ENCODE data around the gene GSTM1. TPM values are rescaled to one million over a fixed set of nuclear protein-coding genes. Genes with fewer than 3 reads are reported as not detected.

GSTM1 gene
- 91.5 TPM for total RNA-seq

DNA sequence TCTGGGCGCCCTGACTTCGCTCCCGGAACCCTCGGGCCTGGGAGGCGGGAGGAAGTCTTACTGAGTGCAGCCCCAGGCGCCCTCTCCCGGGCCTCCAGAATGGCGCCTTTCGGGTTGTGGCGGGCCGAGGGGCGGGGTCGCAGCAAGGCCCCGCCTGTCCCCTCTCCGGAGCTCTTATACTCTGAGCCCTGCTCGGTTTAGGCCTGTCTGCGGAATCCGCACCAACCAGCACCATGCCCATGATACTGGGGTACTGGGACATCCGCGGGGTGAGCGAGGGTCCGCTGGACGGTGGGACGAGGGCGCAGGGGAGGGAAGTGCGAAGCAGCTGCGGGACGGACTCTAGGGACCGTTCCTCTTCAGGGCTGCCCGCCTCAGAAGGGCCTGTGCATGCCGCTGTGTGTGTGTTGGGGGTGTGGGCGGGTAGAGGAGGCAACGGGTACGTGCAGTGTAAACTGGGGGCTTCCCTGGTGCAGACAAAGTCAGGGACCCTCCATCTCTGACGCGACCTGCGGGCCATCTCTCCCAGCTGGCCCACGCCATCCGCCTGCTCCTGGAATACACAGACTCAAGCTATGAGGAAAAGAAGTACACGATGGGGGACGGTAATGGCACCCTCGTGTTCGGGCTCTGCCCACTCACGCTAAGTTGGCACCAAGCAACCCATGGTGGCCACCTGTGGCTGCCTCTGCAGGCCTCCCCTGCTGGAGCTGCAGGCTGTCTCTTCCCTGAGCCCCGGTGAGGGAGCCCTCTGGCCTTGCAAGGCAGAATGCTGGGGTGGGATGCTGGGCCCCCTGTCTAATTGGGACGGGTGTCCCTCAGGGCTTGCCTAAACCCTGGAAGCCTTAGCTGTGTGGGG is at the start of gene GSTM1:
Gene GSTM1, plus strand, starts transcription at position 177 of the 859 bp plus-strand sequence. Its CDS starts 57 bp downstream, at position 234.
- DNase-seq (ENCODE audit: low spot score) (peak; percentile 93), ATAC-seq (no peak)
- intact Hi-C loops (cut with DNase I) = no loop called here

DNA sequence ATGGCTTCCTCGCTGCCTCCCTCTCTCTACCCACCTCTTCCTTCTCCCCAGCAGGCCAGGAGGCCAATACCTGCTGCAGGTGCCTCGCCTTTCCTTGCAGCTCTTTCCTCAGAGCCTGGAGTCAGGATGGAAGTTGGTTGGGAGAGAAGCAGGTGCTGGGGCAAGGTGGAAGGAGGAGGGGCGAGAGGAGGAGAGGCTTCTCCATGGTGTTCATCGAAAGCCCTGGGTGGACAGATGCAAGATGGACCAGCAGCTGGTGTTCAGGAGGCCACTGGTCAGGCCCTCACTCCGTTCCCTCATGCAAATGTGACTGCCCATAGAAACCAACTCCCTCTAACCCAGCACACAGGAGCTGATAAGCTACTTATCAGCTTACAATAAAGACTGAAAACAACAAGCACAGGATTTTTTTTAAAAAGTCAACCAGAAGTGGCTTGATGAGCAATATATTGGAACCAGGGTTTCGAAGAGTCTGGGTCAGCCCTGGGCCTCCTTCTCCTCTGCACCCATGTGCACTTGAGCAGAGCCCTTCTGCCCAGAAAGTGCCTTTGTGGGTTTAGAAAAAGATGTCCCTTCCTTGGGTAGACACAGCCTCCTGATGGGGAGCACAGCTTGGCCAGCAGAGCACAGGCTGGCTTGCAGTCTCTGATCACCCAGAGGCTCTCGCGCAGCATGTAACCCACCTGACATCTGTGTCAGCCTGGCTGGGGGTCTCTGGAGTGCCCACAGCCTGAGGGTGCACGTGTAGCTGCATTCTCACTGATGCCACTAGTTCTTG is 48.4 kb upstream of the GSTM1 start:
- intact Hi-C loops (cut with DNase I) = no loop called here
- ATAC-seq (no peak), DNase-seq (ENCODE audit: low spot score) (no peak)

DNA sequence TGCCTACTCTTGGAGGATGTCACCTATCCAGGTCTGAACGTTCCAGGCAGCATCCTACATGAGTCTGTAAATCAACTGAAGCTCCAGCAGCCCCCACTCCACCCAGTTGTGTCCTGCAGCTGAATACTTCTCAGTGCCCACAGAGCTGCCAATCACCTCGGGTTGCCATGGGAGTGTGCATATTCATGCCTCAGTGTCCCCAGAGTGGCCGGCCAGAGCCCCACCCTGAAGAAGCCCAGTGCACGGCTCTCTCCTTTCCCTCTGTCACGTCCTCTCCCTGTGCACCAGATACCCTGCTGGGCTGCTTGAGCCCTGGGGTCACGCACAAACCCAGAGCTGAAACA is 47.8 kb upstream of the GSTM1 start:
- DNase-seq (ENCODE audit: low spot score) (no peak), ATAC-seq (no peak)
- intact Hi-C loops (cut with DNase I) = loop anchor here (5.0 kb wide), 1 partner anchor 132 kb away; no protein-coding TSS in a partner anchor

DNA sequence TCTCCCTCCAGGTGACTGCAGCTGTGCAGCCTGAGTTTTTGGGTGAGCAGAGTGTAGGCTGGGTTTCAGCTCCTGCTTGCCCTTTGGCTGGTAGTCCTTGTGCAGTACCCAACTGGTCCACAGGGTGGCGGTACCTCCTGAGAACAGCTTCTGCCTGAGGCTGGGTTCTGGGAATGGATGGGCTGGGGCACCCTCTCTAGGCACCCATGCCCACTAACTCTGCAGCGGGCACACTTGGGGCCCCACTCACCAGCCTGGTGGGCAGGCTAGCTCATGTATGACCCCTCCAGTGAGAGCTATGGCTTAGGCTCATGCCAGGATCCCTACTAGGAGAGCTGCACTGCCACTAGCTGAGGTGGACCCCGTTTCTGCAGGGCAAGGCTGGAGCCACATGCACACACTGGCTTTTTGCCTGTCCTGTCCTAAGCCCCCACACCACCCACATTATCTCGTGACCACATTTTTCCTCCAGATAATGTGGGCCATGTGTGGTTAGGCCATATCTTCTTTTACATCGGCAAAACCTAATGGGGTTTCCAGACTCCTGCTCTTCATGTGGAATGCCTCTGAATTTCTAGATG is 47.2 kb upstream of the GSTM1 start:
- DNase-seq (ENCODE audit: low spot score) (peak; percentile 95), ATAC-seq (peak; percentile 50)
- intact Hi-C loops (cut with DNase I) = loop anchor here (5.0 kb wide), 1 partner anchor 132 kb away; no protein-coding TSS in a partner anchor

DNA sequence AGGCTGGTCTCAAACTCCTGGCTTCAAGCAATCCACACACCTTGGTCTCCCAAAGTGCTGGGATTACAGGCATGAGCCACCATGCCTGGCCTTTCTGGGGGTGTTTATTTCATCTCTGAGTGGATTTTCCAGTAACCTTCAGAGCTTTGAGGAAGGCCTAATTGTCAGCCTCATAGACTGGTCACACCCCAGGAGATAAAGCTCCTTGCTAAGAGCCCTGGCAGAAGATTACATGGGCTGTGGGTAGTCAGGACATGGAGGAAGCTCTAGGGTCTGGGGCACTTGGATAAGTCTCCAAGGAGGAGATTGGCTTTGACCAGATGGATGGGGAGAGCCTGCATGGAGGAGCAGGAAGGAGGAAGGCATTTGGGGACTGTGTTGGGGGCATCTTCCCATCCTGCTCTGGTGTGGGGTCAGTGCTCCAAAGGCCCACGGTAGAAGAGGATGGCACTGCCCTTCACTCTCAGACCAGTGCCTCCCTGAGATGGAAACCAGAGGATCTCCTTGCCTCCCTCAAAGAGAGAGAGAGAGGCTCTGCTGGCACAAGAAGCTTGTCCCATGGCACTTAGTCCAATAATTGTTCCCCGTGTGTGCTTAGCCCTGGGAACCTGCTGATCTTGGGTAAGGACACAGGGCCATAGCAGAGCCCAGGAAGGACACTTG is 46.4 kb upstream of the GSTM1 start:
- ATAC-seq (no peak), DNase-seq (ENCODE audit: low spot score) (no peak)
- intact Hi-C loops (cut with DNase I) = loop anchor here (5.0 kb wide), 1 partner anchor 131 kb away; no protein-coding TSS in a partner anchor

DNA sequence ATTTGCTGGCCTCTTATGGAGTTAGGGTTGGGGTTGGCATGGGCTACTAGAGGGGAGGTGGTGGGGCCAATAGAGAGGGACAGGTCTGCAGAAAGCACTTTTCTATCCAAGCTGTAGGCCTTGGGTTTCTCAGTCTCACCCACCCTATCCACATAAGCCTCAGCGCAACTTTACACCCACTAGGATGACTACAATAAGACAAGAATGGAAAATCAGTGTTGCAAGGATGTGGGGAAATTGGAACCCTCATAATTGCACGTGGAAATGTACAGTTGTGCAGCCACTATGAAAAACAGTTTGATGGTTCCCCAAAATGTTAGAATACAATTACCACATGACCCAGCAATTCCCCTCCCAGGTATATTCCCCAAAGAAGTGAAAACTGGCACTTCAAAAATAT is 45.8 kb upstream of the GSTM1 start:
- ATAC-seq (no peak), DNase-seq (ENCODE audit: low spot score) (no peak)
- intact Hi-C loops (cut with DNase I) = loop anchor here (5.0 kb wide), 1 partner anchor 130 kb away; no protein-coding TSS in a partner anchor

DNA sequence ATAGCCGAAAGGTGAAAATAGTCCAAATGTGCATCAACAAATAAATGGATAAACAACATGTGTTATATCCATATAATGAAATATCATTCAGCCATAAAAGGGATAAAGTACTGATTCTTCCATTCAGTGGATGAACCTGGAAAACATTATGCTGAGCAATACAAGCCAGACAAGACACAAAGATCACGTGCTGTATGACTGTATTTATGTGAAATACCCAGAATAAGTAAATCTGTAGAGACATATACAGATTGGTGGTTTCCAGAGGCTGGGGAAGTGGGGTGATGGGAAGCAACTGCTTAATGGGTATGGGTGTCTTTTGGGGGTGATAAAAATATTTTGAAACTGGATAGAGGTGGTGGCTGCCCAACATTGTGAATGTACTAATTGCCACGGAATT is 45.0 kb upstream of the GSTM1 start:
- intact Hi-C loops (cut with DNase I) = loop anchor here (5.0 kb wide), 1 partner anchor 130 kb away; no protein-coding TSS in a partner anchor
- no peak for DNase-seq (ENCODE audit: low spot score)

DNA sequence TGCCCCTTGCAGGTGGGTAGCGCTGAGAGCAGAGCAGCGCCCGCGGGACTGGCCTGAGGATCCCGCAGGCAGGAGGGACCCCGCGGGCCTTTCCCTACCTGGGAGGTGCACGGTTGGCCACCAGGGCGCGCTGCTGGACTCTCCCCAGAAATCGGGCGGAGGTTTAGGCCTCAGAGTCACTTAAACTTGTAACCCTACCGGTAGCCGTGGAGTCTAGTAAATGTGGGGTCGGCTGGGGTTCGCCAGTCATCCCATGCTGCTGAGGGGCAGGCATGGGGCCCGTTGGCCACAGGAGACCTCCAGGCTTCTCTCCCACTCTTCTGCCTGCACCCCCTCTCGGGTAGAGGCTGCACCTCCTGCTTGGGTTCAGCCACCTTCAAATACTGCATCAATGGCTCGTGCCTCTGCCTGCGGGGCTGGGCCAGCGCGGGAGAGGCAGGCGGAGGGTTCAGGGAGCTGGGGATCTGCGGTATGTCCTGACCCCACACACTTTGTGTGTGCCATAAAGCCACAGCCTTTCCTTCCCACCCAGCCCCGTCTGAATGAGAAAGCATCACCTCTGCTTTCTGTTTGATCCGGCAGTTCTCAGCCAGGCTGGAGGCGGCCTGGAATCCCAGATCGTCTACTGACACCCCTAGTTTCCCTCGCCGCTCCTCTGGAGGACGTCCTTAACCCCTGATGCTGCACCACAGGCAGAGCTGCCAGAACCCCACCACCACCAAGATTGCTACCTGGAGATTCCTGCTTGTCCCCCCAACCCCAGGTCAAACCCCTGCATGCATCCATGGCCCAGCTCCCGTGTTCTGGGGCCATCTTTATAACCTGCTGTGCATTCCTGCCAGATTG is 44.0 kb upstream of the GSTM1 start:
- peak; percentile 92 for DNase-seq (ENCODE audit: low spot score)
- intact Hi-C loops (cut with DNase I) = loop anchor here (5.0 kb wide), 1 partner anchor 129 kb away; no protein-coding TSS in a partner anchor
- ATAC-seq = peak; percentile 80

More for the DNA sequence above, 45.0 kb upstream of the GSTM1 start:
- ATAC-seq = no peak

DNA sequence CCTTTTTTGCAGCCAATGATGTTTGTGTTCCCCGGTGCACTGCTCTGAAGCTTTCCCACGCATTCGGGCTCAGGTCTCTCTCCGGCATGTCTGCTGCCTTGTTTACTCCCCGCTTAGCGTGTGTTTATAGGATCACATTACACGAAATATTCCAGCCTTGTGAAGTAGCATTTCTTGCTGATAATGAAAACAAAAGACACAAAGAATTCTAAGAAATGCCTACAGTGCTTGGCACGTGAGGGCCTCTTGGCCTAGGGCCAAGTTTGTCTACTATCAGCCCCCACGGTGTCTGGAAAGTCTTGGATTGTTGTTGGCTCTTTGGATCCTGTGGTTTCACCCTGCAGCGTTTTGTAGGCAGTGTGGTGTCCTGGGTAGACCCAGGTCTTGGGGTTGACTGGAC is 42.9 kb upstream of the GSTM1 start:
- ATAC-seq = peak; percentile 36
- DNase-seq (ENCODE audit: low spot score) = no peak
- intact Hi-C loops (cut with DNase I) = loop anchor here (5.0 kb wide), 1 partner anchor 128 kb away; no protein-coding TSS in a partner anchor

DNA sequence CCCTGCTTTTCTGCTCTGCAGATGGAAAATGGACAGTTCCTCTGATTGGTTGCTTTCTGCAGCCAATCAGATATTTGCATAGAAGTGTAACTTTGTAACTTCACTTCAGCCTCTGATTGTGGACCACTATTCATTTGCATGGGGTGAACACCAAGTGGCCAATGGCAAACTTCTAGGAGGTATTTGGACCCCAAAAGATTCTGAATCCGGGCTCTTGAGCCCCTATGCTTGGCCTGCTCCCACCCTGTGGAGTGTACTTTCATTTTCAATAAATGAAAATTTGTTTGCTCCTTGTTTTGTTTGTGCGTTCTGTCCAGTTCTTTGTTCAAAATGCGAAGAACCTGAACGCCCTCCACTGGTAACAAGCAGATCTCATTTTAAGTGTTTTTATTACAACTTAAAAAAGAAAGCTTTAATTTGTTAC is 38.1 kb upstream of the GSTM1 start:
- intact Hi-C loops (cut with DNase I) = no loop called here
- DNase-seq (ENCODE audit: low spot score) = no peak
- ATAC-seq = peak; percentile 78

DNA sequence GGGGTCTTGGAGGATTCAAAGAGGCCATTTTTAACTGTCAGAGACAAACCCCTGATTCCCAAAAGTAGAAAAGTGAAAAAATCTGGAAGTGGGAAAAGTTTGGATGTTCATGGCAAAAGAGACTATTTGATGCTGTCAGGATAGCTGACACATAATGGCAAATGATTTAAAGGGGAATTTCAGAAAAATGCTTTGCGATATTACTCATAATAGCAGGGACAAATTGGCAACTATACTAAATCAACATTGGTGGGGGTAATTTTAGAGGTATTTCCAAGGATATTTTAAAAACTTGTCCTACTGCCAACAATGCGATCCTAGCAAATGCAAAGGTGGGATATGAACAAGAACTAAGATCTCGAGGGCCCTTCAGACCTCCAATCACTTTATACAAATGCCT is 37.0 kb upstream of the GSTM1 start:
- DNase-seq (ENCODE audit: low spot score) (no peak), ATAC-seq (no peak)
- intact Hi-C loops (cut with DNase I) = no loop called here

DNA sequence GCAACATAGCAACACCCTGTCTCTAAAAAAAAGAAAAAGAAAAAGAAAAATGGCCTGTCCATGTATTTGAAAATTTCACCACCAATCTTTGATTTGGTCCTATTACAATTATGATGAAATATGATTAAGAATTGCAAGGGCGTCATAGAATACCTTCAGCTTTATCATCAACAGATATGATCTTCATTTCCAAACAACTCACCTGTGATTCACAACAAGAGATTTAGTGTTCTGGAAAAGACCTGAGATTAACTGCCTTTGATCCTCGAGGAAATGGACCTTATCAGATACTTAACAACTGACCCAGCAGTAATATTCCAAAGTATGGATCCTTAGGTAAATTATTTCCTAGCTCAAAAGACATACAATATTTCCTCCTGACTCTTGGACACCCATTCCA is 35.2 kb upstream of the GSTM1 start:
- intact Hi-C loops (cut with DNase I) = no loop called here
- no peak for ATAC-seq
- no peak for DNase-seq (ENCODE audit: low spot score)

DNA sequence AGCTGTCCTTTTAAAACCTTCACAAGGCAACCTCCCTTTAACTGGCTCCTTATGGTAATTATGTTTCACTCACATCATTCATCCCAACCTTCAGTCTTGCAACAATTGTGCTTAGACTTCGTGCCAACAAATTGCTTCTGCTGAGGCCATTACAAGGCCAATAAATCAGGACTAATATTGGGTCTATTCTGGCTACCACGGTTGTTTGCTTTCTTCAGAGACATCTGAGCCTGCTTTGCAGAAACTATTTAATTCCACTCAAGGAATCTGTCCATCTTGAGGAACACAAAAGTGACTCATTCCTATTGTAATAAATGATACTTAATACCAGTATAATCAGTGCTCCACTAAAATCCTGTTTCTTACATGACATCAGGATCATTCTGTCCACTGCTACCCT is 34.3 kb upstream of the GSTM1 start:
- DNase-seq (ENCODE audit: low spot score) (no peak), ATAC-seq (no peak)
- intact Hi-C loops (cut with DNase I) = no loop called here

DNA sequence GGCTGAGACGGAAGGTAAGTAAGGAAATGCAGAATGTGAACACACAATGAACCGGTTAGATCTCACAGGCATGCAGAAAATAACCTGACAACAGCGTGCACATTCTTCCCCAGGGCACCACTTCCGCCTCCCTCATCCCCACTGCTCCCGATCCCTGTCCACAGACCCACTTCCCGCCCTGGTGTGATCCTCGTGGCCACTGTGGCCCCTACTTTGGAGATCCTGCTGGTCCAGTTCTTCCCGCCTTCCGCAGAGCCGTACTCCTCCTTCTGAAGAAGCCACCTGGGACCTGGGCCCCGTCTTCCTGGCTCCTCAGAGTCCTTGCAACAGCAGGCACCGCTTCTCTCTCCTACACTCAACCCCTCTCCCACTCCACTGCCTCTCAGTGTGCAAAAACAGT is 33.1 kb upstream of the GSTM1 start:
- intact Hi-C loops (cut with DNase I) = no loop called here
- no peak for ATAC-seq
- DNase-seq (ENCODE audit: low spot score) = no peak

DNA sequence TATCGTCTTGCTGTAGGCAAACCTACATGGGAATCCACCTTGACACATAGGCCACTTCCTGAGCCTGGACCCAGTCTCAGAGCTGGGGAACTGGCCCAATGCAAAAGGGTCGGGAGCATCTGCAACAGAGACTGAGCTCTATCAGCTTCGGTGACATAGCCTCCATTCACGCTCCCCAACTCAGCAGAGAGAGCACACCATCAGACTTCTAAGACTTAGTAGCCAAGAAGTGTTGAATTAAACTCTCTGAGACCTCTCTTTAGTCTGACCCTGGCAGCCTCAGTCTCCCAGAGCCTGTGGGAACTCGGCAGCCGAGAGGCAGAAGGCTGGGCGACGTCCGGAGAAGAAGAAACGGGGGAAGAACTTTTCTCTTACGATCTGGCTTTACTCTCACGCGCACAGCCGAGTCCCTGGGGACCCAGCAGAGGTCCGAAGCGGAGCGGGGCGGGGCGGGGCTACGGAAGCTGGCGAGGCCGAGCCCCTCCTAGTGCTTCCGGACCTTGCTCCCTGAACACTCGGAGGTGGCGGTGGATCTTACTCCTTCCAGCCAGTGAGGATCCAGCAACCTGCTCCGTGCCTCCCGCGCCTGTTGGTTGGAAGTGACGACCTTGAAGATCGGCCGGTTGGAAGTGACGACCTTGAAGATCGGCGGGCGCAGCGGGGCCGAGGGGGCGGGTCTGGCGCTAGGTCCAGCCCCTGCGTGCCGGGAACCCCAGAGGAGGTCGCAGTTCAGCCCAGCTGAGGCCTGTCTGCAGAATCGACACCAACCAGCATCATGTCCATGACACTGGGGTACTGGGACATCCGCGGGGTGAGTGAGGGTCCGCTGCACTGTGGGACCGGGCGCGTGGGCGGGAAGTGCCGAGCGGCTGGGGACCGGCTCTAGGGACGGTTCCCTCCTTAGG is 31.8 kb upstream of the GSTM1 start, which contains the start of gene GSTM4:
Gene GSTM4, plus strand, starts transcription at position 485 of the 905 bp plus-strand sequence. Its CDS starts 291 bp downstream, at position 776.
- ATAC-seq = peak; percentile 97
- DNase-seq (ENCODE audit: low spot score) = peak; percentile 93
- intact Hi-C loops (cut with DNase I) = no loop called here

DNA sequence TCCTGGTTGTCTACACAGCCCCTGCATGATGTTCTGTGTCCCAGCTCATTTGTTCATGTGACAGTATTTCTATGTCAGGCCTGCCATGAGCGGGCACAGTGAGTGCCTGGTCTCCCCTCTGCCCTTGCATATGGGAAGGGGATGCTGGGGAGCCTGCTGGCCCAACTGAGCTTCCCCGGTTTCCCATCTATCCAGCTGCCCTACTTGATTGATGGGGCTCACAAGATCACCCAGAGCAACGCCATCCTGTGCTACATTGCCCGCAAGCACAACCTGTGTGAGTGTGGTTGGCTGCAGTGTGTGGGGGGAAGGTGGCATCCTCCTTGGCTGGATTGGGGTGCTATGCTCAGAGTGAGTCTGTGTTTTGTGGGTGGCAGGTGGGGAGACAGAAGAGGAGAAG is 30.2 kb upstream of the GSTM1 start:
- DNase-seq (ENCODE audit: low spot score) (no peak), ATAC-seq (no peak)
- intact Hi-C loops (cut with DNase I) = no loop called here

DNA sequence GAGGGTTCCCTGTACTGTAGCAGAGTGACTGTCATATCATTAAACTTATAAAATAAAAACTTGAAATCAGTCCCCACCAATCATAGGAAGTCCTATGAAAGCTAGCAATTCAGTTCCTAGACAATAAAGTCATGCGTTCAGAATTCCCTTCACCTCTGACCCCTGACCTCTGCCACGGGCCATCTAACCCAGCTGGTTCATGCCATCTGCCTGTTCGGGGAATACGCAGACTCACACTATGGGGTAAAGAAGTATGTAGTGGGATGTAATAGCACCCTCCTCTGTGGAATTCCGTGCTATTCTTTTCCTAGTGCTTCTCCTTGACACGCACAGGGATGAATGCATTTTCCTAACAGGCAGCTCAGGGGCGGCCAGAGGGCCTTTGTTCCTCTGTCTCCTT is 29.6 kb upstream of the GSTM1 start:
- ATAC-seq = no peak
- intact Hi-C loops (cut with DNase I) = no loop called here
- no peak for DNase-seq (ENCODE audit: low spot score)

Data from sciatic nerve (tissue), 2 donors.